Astrocyte of the cerebellum (primary cell): ENCODE data around the gene TMEM204.

Source experiments
- DNase-seq: peaks from one replicate; pipeline ENCODE4 v3.0.0-alpha.2; 2011; ENCODE audit warnings: low read depth
- H3K4me3 ChIP-seq: 2 replicates; pipeline ENCODE4 v1.5.1; 2011; ENCODE audit warnings: mild to moderate bottlenecking, low read depth, low read length, moderate library complexity
- in situ Hi-C: cut with HindIII; loops from 2 replicates; pipeline ENCODE4 v1.10.0; 2017; ENCODE audit warnings: low sequenced_read_pairs
- TF ChIP-seq, protein P1 (sequence below): IDR thresholded peaks from 2 replicates; pipeline ENCODE4 v1.5.1; 2012; ENCODE audit warnings: low read length, low read depth, moderate library complexity, mild to moderate bottlenecking; ENCODE audit errors: missing control alignments

The TMEM204 gene

DNA sequence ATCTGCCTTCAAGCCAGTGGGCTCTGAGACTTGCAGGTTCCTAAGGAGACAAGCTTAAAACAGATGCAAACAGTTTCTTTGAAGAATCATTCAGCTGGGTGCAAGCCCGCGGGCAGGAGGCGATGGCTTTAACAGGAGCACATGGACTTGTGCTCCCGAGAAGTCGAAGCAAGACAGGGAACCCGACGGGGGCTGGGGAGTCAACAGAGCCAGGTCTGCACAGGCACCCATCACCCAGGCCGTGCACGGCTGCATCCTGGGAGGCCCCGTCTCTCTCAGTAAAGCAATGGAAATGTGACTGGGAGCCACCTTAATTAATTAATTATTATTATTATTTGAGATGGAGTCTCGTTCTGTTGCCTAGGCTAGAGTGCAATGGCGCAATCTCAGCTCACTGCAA lies 44.4 kb upstream of the TMEM204 start:
- no peak overlapping the region for H3K4me3 ChIP-seq
- no peak for DNase-seq
- in situ Hi-C loops = loop anchor here (25.0 kb wide), 1 partner anchor 102 kb away; no protein-coding TSS in a partner anchor
- TF ChIP-seq, protein P1, sequence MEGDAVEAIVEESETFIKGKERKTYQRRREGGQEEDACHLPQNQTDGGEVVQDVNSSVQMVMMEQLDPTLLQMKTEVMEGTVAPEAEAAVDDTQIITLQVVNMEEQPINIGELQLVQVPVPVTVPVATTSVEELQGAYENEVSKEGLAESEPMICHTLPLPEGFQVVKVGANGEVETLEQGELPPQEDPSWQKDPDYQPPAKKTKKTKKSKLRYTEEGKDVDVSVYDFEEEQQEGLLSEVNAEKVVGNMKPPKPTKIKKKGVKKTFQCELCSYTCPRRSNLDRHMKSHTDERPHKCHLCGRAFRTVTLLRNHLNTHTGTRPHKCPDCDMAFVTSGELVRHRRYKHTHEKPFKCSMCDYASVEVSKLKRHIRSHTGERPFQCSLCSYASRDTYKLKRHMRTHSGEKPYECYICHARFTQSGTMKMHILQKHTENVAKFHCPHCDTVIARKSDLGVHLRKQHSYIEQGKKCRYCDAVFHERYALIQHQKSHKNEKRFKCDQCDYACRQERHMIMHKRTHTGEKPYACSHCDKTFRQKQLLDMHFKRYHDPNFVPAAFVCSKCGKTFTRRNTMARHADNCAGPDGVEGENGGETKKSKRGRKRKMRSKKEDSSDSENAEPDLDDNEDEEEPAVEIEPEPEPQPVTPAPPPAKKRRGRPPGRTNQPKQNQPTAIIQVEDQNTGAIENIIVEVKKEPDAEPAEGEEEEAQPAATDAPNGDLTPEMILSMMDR = no peak

DNA sequence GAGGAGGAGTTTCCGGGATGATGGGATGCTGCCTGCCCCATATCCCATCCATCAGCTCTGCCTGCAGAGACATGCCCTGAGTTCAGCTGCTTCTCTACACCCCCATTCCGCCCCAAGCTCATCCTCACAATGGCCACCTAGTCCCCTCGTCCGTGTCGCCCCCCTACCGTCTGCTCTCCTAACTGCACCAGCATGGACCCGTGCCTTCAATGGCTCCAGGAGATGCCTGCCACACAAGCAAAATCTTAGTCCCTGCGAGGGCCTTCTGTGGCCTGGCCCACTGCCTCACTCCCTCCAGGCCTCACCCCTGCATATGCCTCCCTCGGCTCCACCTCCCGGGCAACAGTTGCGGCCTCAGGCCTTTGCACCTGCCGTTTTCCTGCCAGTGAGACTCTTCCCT lies 42.1 kb upstream of the TMEM204 start:
- no peak for DNase-seq
- H3K4me3 ChIP-seq = no peak overlapping the region
- in situ Hi-C loops = loop anchor here (25.0 kb wide), 1 partner anchor 104 kb away; no protein-coding TSS in a partner anchor
- TF ChIP-seq, protein P1 = no peak

DNA sequence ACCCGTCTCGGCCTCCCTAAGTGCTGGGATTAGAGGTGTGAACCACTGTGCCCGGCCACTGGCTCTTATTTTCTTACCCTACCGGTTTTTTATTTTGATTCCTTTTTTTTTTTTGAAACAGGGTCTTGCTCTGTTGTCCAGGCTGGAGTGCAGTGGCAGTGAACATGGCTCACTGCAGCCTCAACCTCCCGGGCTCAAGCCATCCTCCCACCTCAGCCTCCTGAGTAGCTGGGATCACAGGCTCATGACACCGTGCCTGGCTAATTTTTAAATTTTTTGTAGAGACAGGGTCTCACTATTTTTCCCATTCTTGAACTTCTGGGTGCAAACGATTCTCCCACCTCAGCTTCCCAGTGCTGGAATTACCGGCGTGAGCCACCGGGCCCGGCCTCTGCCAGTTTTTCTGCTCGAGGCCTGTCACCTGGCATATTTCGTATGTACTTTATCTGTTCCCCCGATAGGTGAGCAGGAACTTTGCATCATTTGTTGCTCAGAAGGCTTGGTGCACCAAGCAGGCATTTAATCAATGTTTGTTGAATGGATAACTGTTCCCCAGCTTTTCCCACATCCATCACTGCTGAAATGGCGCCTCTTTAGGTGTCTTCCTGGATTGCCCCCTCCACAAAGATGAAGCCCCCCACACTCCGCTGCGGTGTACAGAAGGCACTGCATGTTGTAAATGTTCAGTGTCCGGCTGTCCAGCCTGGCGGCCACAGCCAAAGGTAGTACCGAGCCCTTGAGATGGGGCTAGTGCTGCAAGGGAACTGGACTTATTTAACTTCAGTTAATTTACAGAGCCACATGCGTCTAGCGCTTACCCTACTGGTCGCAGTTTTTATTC lies 41.2 kb upstream of the TMEM204 start:
- TF ChIP-seq, protein P1 = no peak
- in situ Hi-C loops = loop anchor here (25.0 kb wide), 1 partner anchor 105 kb away; no protein-coding TSS in a partner anchor
- H3K4me3 ChIP-seq = peak overlapping the region; percentile 79
- no peak for DNase-seq

DNA sequence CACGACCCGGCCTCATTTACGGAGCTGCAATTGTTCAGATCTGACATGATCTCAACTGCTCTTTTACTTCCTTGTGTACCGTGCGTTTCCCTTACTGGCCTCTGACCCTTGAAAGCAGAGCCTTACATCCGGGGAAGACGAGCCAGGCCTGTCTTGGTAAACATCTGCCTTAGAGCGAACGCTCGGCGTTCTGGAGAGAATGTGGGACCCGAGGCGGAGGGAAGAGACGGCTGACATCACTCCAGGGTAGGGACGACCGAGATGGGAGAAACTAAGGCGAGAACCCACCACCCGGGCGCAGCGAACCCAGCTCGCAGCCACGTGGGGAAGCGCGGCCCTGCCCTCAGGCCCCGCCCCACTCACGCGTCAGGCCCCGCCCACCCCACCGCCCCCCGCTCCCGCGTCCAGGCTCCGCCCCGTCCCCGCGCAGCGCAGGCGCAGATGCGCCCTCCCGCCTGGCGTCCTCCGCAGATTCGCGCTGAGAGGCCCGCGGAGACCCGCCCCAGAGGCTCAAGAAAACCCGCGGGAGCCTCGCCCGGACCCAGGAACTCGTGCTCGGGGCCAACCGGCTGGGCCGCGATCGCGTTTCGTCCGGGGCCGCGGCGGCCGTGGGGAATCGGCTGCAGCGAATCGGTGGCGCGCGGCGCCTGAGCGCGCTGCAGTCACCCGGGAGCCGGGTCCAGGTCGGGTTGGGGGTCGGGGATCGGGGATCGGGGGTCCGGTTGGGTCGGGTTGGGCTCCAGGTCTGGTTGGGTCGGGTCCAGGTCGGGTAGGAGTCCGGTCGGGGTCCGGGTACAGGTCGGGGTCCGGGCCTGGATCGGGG lies 40.3 kb upstream of the TMEM204 start, which contains the start of gene TELO2:
TELO2 (plus strand) TSS at position 438 of the 823 bp plus-strand sequence. CDS start 922 bp downstream, outside the sequence.
- H3K4me3 ChIP-seq = peak within 1 kb of the TSS; percentile 79
- in situ Hi-C loops = loop anchor here (25.0 kb wide), 1 partner anchor 106 kb away; no protein-coding TSS in a partner anchor

DNA sequence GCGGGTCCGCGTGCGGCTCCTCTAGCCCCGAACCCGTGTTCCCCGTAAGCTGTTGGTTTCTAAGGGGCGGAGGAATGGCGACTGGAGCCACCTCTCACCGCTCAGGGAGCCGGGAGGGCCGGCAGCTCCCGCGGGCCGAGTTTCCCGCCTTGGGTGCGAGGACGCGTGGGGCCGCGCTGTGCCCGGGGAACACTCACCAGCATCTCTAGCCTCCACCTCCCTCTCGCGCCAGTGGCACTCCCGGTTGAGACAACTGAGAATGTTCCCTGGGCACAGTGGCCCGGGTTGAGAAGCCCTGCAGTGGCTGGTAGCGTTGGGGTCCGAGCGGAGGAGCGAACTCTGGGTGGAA lies 39.7 kb upstream of the TMEM204 start:
- DNase-seq = no peak
- TF ChIP-seq, protein P1 = no peak
- peak overlapping the region; percentile 79 for H3K4me3 ChIP-seq
- in situ Hi-C loops = loop anchor here (25.0 kb wide), 1 partner anchor 106 kb away; no protein-coding TSS in a partner anchor

More for the DNA sequence above, 40.3 kb upstream of the TMEM204 start, which contains the start of gene TELO2:
- DNase-seq = peak; percentile 33
- TF ChIP-seq, protein P1 = no peak

DNA sequence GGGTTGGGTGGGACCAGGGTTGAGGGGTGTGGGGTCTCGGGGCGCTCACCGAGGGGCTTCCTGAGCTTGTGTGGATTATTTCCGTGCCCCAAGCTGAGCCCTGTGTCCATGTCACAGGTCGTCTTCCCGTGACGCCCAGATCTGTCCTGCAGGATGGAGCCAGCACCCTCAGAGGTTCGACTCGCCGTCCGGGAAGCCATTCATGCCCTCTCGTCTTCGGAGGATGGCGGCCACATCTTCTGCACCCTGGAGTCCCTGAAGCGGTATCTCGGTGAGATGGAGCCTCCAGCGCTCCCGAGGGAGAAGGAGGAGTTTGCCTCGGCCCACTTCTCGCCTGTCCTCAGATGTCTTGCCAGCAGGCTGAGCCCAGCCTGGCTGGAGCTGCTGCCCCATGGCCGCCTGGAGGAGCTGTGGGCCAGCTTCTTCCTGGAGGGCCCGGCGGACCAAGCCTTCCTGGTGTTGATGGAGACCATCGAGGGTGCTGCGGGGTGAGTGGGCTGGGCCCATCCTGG lies 39.3 kb upstream of the TMEM204 start:
- DNase-seq = peak; percentile 22
- in situ Hi-C loops = loop anchor here (25.0 kb wide), 1 partner anchor 107 kb away; no protein-coding TSS in a partner anchor
- TF ChIP-seq, protein P1 = peak; percentile 57

More for the DNA sequence above, 39.3 kb upstream of the TMEM204 start:
- H3K4me3 ChIP-seq = peak overlapping the region; percentile 79
